Kidney epithelial cell (primary cell): ENCODE data around the gene SLC2A10. TPM values are rescaled to one million over a fixed set of nuclear protein-coding genes. Genes with fewer than 3 reads are reported as not detected.

Source experiments
- DNase-seq: peaks from one replicate; pipeline ENCODE4 v3.0.0-alpha.2; 2010; ENCODE audit warnings: low read depth
- H3K27me3 ChIP-seq: 2 replicates; pipeline ENCODE4 v1.6.0; 2011; ENCODE audit warnings: low read length; ENCODE audit not compliant: control insufficient read depth, insufficient read depth
- H3K36me3 ChIP-seq: 2 replicates; pipeline ENCODE4 v1.5.1; 2011; ENCODE audit warnings: low read length; ENCODE audit not compliant: control insufficient read depth, insufficient read depth
- H3K4me3 ChIP-seq: 2 replicates; pipeline ENCODE4 v1.5.1; 2011; ENCODE audit warnings: low read depth, mild to moderate bottlenecking, control low read depth, low read length
- total RNA-seq: library from RNA; depleted of rRNA; stranded (reverse); fragments of >200 nt; gene quantifications from 2 replicates; pipeline ENCODE4 v1.2.3, GENCODE V29; 2015
- TF ChIP-seq, protein P1 (sequence below): IDR thresholded peaks from 2 replicates; pipeline ENCODE4 v1.5.1; 2011; ENCODE audit warnings: mild to moderate bottlenecking, moderate library complexity, low read length, control low read depth, inconsistent platforms; ENCODE audit not compliant: insufficient read depth, poor library complexity, severe bottlenecking

The SLC2A10 gene
- total RNA-seq, 1 donor from 2014 or later = 11.9 TPM

DNA sequence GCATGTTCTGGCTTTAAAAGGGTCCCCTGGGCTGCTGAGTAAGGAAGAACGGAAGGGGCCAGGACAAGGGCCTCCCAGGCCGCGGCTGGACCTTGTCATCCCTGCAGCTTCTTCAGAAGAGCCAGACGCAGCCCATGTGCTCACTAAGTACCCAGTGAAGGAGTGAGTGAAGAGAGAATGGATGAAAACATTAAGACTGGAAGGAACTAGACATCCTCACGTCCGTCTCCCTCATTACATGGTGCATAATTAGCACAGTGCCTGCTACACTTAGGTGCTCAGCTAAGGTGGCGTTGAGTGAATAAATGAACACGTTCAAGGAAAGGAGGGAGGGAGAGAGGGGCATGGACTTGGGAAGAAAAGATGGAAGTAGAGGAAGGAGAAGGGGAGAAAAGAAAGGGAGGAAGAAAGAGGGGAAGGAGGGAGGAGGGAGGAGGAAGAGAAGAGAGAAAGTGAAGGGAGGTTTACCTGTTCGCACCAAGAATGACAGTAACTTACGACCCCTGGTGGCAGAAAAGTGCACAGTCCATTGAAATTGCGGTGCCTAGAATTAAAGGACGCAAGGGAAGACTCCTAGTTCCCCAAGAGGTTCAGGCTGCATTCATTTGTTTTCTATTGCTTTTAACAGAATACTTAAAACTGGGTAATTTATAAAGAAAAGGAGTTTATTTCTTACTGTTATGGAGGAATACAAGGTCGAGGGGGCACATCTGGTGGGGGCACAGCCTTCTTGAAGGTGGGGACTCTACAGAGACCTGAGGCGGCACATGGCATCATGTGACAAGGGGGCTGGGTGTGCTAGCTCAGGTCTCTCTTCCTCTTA lies 28.2 kb upstream of the SLC2A10 start:
- H3K27me3 ChIP-seq = no peaks in the 10 kb centered on the region
- no peak overlapping the region for H3K4me3 ChIP-seq
- TF ChIP-seq, protein P1, sequence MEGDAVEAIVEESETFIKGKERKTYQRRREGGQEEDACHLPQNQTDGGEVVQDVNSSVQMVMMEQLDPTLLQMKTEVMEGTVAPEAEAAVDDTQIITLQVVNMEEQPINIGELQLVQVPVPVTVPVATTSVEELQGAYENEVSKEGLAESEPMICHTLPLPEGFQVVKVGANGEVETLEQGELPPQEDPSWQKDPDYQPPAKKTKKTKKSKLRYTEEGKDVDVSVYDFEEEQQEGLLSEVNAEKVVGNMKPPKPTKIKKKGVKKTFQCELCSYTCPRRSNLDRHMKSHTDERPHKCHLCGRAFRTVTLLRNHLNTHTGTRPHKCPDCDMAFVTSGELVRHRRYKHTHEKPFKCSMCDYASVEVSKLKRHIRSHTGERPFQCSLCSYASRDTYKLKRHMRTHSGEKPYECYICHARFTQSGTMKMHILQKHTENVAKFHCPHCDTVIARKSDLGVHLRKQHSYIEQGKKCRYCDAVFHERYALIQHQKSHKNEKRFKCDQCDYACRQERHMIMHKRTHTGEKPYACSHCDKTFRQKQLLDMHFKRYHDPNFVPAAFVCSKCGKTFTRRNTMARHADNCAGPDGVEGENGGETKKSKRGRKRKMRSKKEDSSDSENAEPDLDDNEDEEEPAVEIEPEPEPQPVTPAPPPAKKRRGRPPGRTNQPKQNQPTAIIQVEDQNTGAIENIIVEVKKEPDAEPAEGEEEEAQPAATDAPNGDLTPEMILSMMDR = peak; percentile 77
- no peaks in the 10 kb centered on the region for H3K36me3 ChIP-seq
- DNase-seq = no peak

DNA sequence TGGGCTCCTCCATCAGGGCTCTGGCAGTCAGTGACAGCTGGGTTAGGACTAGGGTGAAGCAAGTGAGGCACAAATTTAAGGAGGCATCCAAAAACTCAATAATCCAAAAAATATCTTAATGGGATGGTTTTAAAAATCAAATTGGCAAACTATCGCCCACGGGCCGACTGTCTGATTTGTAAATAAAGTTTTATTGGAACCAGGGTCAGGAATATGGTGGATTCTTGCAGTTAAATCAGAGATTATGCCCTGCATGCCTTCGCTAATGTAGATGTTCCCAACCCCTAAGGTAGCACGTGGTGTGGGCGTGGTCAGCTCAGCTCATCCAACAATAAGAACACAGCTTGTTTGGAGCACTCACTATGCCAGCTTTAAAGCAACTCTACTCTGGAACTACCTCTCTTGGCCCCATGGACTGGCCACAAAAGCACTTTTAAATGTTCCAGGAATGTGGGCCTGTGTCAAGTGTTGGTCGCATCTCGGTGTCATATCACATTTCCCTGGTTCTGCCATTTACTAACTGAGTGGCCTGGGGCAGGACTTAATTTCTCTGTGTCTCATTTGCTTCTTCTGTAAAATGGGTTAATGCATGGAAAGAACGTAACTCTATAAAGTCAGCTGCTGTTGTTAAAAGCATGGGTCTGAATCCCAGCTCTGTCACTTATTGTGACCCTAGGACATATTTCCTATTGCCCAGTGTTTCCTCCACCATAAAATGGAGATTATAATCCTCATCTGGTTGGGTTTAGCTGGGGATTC lies 27.2 kb upstream of the SLC2A10 start:
- no peaks in the 10 kb centered on the region for H3K27me3 ChIP-seq
- DNase-seq = no peak
- H3K4me3 ChIP-seq = no peak overlapping the region
- no peaks in the 10 kb centered on the region for H3K36me3 ChIP-seq
- TF ChIP-seq, protein P1 = no peak

DNA sequence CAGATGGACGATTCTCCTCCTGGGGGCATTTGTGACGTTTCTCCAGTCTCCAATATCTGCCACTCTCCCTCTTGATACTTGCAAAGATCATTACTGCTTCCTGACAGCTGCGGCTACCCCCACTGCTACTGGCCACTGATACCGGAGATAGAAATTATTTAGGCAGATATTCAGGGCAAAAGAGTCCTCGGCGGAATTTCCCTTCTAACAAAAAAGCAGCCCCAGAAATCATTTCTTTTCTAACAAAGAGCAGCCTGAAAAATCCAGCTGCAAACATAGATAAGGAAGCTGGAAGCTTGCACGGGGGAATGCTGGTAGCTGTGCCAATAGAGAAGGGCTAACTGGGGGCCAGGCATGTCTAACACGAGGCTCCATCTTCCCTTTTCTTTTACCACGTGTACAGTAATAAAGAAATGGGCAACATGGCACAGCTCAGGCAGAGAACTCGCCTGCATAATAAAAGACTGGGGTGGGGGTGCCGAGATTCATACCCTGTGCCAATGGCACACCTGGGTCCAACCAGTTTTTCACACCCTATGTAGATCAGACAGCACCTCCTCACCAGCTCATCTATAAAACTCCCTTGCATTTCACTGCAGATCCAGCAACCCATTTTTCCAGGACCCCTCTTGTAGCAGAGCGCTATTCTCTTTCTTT lies 26.3 kb upstream of the SLC2A10 start:
- Histone ChIP-seq H3K4me3 (no peak overlapping the region), H3K36me3 (no peaks in the 10 kb centered on the region), H3K27me3 (no peaks in the 10 kb centered on the region)
- no peak for DNase-seq
- TF ChIP-seq, protein P1 = no peak

DNA sequence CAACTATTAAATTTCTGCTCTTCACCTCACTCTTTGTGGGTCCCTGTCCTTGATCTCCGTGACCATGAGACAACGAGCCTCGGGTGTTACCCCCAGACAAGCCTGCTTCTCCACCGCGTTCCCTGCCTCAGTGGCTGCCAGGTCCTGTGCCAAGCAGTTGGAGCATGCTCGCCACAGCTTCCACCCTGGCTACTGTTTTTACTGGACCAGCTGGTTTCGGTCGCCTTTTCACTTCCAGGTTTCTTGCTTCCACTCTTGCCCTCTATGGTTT lies 25.8 kb upstream of the SLC2A10 start:
- DNase-seq = no peak
- no peaks in the 10 kb centered on the region for H3K27me3 ChIP-seq
- peak overlapping the region; percentile 46 for H3K4me3 ChIP-seq
- TF ChIP-seq, protein P1 = no peak
- no peaks in the 10 kb centered on the region for H3K36me3 ChIP-seq

DNA sequence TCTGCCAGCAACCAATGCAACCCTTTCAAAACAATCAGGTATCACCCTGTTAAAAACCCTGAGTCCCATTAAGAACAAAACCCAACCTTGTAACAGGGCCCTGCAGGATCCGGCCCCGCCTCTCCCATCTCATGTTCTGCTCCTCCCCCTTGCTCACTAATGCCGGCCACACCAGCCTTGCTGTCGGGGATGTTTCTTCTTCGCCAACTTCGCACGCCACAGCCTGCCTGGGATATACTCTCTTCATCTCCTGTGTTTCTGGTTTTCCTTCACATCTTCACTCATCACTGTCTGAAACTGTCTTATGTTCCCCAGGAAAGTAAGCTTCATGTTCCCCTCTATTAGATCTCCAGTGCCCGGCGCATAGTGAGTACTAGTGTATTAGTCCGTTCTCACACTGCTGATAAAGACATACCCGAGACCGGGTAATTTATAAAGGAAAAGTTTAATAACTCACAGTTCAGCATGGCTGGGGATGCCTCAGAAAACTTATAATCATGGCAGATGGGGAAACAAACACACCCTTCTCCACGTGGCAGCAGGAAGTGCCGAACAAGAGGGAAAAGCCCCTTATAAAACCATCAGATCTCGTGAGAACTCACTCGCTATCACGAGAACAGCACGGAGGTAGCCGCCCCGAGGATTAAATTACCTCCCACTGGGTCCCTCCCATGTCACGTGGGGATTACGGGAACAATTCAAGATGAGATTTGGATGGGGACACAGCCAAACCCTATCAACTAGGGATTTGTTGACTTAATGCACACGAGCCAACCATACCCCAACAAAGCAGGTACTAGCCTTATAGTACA lies 25.3 kb upstream of the SLC2A10 start:
- H3K4me3 ChIP-seq = peak overlapping the region; percentile 46
- TF ChIP-seq, protein P1 = no peak
- no peaks in the 10 kb centered on the region for H3K36me3 ChIP-seq
- peak; percentile 25 for DNase-seq
- H3K27me3 ChIP-seq = no peaks in the 10 kb centered on the region
